AG04449 (cell line): Measurements from ENCODE around the gene ANKRD13D.

Experiments
- CTCF ChIA-PET: fragments of 350-600 bp; formaldehyde crosslinking; extraction: SDS; loops from one replicate; lab custom pipeline; 2021; ENCODE audit warnings: antibody characterized with exemption; lab: Yijun Ruan, JAX
- POLR2A ChIA-PET: fragments of 400-600, 350-600 bp; formaldehyde crosslinking; extraction: SDS; loops from one replicate; lab custom pipeline; 2020; ENCODE audit warnings: antibody characterized with exemption, inconsistent platforms; lab: Yijun Ruan, JAX
- DNase-seq: peaks from one replicate; pipeline ENCODE4 v3.0.0-alpha.2; 2010; ENCODE audit warnings: low read depth, low spot score
- H3K4me3 ChIP-seq: 2 replicates; pipeline ENCODE4 v1.5.1; 2011; ENCODE audit warnings: low read depth, mild to moderate bottlenecking, control low read depth, low read length
- TF ChIP-seq, protein P1 (sequence below): IDR thresholded peaks from one replicate; pipeline ENCODE4 v1.5.1; 2011; ENCODE audit warnings: mild to moderate bottlenecking, moderate library complexity, low read length, control low read depth, inconsistent platforms; ENCODE audit not compliant: insufficient read depth; ENCODE audit errors: missing control alignments

ANKRD13D gene

DNA sequence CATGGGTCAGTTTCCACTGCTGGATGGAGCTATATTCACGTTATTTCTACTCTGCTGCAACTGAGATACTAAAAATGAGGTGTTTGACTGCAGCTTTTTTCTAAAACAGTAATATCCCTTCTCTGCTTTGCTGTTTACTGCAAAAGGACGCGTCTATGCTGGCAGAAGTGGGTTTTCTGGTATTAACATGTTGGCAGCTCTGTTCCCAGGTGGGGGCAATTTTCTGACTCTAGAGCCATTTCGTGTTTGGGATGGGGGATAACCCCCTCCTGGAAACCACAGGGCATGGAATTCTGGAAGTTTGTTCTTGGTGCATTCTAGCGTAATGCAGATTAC is 17.9 kb upstream of the ANKRD13D start:
- TF ChIP-seq, protein P1, sequence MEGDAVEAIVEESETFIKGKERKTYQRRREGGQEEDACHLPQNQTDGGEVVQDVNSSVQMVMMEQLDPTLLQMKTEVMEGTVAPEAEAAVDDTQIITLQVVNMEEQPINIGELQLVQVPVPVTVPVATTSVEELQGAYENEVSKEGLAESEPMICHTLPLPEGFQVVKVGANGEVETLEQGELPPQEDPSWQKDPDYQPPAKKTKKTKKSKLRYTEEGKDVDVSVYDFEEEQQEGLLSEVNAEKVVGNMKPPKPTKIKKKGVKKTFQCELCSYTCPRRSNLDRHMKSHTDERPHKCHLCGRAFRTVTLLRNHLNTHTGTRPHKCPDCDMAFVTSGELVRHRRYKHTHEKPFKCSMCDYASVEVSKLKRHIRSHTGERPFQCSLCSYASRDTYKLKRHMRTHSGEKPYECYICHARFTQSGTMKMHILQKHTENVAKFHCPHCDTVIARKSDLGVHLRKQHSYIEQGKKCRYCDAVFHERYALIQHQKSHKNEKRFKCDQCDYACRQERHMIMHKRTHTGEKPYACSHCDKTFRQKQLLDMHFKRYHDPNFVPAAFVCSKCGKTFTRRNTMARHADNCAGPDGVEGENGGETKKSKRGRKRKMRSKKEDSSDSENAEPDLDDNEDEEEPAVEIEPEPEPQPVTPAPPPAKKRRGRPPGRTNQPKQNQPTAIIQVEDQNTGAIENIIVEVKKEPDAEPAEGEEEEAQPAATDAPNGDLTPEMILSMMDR = no peak
- no peak for DNase-seq
- POLR2A ChIA-PET = no interaction called here
- CTCF ChIA-PET = interaction anchor here (1.0 to 11.9 kb wide), 4 partner anchors 9 to 112 kb away, joined by 4 to 295 read pairs (median 24); no protein-coding TSS in a partner anchor
- no peak overlapping the region for H3K4me3 ChIP-seq

DNA sequence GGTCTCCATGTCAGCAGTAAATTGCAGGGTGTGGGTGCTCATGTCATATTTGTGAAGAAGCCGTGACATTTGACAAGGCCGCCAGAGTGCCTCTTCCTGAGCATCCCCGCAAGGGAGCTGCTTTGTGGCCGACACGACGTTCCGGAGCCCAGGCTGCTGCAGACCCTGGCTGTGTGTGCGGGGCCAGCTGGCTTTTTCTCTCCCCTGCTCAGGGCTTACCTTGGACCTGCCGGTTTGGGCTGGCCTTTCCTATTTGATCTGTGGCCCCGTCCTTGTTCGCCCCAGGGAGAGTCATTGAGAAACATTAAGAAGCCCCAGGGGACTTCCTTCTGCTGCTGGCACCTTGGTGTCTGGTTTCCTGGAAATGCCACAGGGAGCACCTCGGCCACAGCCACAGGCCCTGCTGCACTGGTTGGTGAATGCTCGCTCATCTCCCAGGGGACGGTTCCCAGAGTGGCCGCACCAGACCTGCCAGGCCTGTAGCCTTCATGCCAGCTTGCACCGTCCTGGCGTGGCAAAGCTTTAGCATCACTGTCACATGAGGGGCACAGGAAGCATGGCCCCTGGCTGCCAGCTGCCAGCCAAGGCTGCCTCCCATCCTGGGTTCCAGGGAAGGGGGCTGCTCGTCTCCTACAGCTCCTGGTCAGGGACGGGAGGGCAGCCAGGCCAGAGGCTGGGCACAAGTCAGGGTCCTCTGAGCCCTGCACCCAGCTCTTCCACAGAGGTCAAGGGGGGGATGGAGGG is 17.4 kb upstream of the ANKRD13D start:
- POLR2A ChIA-PET = no interaction called here

DNA sequence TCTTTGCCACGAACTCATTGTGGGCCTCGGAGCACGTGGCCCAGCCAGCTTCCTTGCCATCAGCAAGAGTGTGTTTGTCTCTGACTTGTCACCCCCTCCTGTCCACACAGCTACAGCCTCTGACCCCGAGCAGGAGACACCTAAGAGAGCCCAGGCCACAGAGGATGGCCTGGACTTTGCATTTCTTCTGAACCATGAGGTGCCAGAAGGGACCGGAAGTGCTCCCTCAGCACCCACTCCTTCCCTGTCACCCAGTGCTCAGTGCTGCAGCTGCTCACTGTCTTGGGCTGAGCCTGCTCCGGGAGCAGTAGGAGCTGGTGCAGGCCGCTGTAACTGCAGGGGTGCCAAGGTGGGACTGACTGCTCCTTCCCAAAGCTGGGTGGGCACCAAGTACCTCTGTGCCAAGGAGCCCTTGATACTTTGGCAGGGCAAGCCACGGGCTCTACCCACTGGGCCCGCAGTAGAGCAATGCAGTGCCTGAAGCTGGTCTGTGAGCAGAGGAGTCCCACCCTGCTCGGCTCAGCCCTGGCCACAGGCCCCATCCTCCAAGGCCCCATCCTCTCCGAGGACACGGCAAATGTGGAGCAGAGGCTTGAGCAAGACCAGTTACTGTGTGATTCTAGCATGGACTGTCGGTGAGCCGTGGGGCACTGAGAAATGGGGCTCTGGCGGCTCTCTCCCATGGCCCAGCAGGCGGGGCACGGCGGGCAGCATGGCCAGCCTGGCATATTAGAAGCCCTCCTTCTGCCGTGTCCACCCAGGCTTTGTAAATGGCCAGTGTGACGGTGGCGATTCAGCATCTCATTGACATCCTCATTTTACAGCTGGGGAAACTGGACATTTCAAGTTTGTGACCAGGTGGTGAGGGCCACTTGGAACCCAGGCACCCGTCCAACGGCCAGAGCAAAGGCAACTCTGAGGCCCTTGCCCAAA is 16.5 kb upstream of the ANKRD13D start:
- TF ChIP-seq, protein P1 = no peak
- no peak overlapping the region for H3K4me3 ChIP-seq
- DNase-seq = no peak
- CTCF ChIA-PET = interaction anchor here (0.6 to 11.9 kb wide), 5 partner anchors 9 to 79 kb away, joined by 3 to 295 read pairs (median 19); no protein-coding TSS in a partner anchor
- POLR2A ChIA-PET = no interaction called here

More for the DNA sequence above, 17.4 kb upstream of the ANKRD13D start:
- no peak overlapping the region for H3K4me3 ChIP-seq
- CTCF ChIA-PET = interaction anchor here (1.0 to 11.9 kb wide), 5 partner anchors 9 to 111 kb away, joined by 4 to 295 read pairs (median 19); no protein-coding TSS in a partner anchor
- TF ChIP-seq, protein P1 = no peak
- DNase-seq = no peak

DNA sequence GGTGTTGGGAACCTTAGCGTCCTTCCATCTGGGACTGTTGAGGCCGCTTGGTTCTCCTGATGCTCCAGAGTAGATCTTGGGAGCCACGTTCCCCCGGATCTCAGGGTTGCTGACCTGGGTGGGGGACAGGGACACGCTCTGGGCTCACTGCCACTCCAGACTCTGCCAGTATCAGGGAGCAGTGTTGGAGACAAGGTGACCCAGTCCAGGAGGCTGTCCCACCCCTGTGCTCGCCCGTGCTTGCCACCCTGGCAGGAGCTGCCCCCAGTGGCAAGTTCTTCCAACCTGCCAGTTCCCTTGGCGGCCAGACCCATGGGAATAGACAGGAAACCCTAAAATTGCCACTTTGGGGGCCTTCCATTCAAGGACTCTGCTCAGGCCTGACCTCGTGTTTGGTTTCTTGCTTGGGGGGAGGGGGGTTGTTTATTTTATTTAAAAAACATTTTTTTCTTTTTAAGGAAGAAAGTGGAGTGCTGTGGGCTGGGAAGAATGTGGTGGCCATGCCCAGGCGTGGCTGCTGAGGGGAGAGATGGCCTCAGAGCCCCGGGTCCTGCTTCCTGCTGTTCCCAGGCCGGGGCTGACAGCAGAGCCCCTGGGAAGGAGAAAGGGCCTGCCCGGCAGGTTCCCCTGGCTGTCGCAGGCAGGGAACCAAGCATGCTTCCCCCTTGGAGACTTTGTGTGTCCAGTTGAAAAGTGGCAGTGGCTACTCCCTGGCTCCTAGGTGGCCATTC is 15.7 kb upstream of the ANKRD13D start:
- TF ChIP-seq, protein P1 = no peak
- ChIA-PET POLR2A (no interaction called here), CTCF (interaction anchor here (0.6 to 3.9 kb wide), 5 partner anchors 8 to 232 kb away, joined by 3 to 29 read pairs (median 3); no protein-coding TSS in a partner anchor)
- no peak overlapping the region for H3K4me3 ChIP-seq
- no peak for DNase-seq

DNA sequence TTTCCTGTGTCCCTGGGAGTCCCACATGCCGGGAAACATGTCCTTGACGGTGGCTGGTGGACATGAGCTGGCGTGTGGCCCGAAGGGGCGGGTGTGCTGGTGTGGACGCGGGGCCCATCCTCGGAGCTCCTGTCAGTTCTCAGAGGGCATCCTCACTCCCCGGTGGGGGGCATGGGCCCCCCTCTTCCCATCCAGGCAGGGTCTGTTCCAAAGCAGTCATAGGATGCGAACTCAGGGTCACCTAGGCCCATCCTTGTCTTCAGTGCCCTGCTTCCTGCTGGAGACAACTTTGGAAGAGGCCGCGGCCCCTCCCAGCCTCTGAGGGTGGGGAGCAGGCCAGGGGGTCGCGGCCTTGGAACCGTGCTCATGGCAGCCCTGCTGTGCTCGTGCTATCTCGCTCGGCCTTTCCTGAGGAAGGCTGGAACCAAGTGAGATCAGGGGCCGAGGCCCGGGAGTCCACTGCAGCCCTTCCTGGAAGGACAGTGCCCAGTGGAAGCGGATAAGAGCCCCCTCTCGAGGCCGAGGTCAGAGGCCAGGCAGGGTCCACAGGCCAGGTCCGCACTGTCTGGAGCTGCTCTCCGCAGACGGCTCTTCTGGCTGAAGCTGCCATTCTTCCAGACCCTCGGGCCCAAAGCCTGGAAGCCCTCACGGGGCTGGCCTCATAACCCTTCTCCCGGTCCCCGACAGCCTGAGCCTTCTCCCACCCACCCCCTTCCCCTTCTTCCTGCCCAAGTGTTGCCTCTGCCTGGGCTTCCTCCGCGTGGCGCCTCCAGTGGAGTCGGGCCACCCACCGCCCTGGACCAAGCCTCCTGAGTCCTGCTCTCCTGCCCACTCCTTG is 14.1 kb upstream of the ANKRD13D start:
- DNase-seq = no peak
- POLR2A ChIA-PET = no interaction called here
- CTCF ChIA-PET = interaction anchor here (1.2 kb wide), 1 partner anchor 12 kb away, joined by 5 read pairs; no protein-coding TSS in a partner anchor
- TF ChIP-seq, protein P1 = no peak
- no peak overlapping the region for H3K4me3 ChIP-seq
